Caki2 (cell line): Measurements from ENCODE around the gene SLC3A2. TPM values are rescaled to one million over a fixed set of nuclear protein-coding genes. Genes with fewer than 3 reads are reported as not detected.
A peak's percentile ranks its signal among the peaks of the same experiment; 100 is the strongest.
"Not testable (repeated sequence)": the region's sequence is repeated elsewhere in the genome, so short reads cannot be mapped to it uniquely, and the experiment has no call there.

Experiments
- DNase-seq: peaks from one replicate; pipeline ENCODE4 v3.0.0-alpha.2; 2015; ENCODE audit warnings: low read depth
- in situ Hi-C: cut with HindIII; loops from 2 replicates; pipeline ENCODE4 v1.10.0; 2016; ENCODE audit warnings: low sequenced_read_pairs, low pct_unique_long_range_greater_than_20kb, mixed read lengths
- total RNA-seq: library from RNA; depleted of rRNA; stranded (reverse); fragments of >200 nt; shearing (Covaris generic); gene quantifications from 2 replicates; pipeline ENCODE4 v1.2.3, GENCODE V29; 2014; ENCODE audit warnings: low replicate concordance

The SLC3A2 gene
- total RNA-seq, 1 experiment from 2014 or later = 623 TPM

GRCh38 chr11:62850911-62851806, 29.5 kb upstream of the SLC3A2 start:
- in situ Hi-C loops = no loop called here
- DNase-seq = peak; percentile 40

DNA sequence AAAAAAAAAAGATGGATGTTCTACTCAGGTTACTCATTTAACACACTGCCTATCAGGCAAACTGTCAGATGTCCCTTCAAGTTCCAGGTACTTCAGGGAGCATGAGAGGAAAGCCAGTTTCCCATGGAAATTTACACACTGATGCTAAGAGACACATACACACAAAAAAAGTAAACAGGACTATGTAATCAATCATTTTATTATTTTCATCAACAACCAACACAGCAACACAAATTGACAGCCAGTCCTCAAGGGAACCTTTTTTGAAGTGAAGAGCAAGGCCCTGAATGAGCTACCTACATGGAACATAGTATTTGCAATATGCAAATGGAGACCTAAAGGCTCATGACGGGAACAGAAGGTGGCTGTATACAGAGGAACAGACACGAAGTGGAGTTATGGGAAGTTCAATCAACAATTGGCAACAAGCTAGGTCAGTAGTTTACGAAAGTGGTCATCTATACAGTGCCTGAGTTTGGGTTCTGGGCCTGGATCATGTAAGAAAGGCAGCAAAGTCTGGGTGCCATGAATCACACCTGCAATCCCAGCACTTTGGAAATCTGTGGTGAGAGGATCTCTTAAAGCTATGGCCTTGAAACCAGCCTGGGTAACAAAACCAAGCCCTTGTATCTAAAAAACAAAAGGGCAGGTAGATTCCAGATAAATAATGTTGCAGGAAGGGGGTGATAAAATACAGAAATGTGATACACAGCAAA, 28.7 kb upstream of the SLC3A2 start:
- in situ Hi-C loops = no loop called here
- DNase-seq = no peak

DNA sequence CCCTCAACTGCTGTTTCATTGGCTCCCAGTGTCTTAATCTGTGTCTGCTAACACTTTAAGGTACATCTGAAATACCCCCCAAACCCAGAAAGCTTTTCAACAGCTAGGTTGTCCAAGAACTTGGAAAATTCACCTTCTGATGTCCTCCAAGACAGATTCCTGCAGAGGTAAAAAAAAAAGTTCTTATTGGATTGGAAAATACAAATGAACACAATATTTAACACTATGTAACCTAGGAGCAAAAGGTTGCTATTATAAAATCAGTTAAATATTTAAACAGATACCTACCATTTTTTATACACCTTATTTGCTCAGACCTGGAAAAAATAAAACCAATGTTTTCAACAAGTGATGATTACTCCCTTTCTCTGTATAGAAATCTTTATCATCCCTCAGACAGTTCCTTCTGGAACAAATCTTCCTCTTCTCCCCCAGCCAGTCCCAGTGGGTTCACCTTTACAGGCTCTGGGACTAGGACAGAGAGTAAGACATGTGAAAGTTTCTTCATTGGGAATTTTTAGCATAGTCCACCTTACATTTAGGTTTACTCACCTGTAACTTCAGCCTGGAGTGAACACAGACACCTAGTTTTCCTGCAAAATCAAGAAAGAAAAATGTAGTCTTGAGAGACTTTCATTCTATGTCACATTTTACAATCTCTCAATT, 28.0 kb upstream of the SLC3A2 start:
- in situ Hi-C loops = no loop called here
- DNase-seq = no peak

DNA sequence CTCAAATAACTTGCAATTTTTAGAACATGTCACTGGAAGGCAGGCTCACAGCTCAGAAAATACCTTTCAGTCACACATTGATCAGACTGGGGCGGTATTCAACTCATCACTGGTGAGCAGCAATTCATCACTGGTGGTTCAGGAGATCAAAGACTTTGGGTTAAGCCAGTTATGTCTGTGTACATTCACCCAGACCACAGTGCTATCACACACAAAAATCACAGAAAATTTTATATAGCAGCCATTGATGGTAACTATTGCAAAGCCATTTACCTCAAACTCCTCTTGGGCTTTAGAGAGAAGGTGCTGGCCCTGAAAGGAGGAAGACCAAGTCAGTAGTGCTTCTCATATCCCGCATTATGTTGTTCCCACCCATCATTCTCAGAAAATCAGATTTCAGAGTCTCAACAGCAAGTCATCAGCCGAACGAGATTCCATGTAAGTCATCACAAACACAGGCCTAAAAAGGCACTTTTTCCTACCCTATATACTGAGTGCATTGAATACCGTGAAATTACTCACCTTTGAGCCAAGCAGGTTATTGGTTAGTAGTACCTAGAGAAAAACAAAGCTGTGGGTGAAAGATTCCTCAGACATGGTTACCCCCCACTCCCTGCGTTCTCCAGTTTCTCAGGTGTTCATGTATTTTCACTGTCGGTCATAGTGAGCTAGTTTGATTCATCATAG, 27.3 kb upstream of the SLC3A2 start:
- in situ Hi-C loops = no loop called here
- no peak for DNase-seq

- DNase-seq = no peak
- in situ Hi-C loops = no loop called here
Observed at GRCh38 chr11:62854013-62854824, 26.5 kb upstream of the SLC3A2 start.

DNA sequence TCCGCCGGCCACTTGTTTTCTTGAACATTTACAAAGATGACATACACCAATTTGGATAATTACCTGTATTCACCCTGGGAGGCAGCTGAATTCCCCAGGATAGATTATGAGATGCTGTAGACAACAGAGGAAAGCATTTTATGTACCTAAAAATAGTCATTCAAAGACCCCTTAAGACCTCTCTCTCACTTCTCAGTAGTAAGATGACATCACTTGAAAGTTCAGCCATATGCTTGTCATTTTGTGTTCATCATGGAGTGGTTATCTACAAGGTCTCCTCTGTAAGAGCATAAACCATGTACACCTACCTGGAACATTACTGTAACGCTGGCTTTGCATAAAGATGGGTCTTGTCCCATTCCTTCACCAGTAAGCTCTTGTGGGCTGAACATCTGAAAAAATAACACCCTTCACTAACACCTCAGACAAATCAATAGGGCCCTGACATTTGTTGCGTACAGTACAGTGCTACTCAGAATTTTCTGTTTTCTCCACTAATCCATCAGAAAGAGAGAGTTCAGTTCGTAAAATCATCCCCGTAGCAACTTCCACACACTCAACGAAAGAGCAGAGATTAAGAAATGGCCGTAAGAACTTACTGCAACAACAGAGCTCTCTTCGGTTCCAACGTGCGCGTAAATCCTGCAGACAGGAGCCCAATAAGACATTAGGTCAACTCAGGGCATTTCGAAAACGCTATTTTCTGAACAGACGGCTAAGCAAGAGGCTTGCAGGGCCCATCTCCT, 25.7 kb upstream of the SLC3A2 start:
- DNase-seq = no peak
- in situ Hi-C loops = no loop called here

DNA sequence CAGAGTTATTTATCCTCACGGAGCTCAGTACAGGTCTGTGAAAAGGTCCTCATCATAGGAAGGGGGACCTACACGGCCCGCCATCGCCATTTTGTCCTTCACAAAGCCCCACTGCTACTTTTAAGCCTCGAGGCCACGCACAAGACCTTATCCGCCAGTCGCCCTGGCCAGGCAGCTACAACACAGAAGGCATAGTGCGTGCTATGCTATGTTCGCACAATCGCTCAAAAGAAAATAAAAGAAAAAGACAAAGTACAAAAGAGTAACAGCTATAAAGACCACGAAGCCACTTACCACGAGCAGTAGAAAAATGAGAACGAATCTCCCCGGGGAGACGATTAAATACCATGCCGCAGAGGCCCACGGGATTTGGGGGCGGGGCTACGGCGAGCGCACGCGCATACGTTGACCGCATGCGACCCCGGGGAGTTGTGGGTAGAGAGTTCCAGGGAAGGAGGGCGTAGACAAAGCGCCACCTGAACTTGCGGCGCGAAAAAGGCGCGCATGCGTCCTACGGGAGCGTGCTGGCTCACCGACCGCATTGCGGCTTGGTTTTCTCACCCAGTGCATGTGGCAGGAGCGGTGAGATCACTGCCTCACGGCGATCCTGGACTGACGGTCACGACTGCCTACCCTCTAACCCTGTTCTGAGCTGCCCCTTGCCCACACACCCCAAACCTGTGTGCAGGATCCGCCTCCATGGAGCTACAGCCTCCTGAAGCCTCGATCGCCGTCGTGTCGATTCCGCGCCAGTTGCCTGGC, 24.9 kb upstream of the SLC3A2 start:
- in situ Hi-C loops = no loop called here
- peak; percentile 94 for DNase-seq

DNA sequence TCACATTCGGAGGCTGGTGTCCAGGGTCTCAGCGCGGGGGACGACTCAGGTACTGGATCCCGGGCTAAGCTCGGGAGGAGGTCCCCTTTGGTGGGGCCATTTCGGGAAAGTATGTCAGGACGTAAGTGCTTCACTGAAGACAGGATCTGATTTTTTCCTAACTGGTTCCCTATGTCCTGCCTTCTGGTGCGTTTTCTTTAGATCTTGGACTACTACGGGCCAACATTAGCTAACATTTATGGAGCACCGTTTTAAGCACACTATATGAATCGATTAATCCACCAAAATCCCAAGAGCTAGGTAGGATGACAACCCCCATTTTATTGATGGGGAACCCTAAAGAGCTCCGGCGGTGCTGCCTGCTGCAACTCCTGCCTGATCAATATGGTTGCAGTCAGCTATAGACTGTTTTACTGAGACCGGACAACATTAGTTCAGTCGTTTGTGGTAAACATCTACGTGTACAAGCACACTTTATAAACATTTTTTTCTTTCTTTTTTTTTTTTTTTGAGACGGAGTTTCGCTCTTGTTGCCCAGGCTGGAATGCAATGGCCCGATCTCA, 24.3 kb upstream of the SLC3A2 start:
- in situ Hi-C loops = no loop called here
- no peak for DNase-seq

DNA sequence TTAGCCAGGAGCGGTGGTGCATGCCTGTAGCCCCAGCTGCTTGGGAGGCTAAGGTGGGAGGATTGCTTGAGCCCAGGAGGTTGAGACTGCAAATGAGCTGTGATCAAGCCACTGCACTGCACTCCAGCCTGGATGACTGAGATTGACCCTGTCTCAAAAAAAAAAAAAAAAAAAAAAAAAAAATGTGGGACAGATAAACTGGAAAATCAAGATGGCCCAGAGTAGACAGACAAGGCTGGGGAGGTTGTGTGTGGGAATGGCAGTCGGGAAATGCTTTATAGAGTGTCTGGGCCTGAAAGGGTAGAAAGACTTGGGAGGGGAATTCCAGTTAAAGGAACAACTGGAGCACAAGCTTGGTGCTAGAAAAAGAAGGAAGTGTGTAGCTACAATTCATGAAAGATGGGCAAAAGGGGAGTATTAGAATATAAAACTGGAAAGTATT, 23.1 kb upstream of the SLC3A2 start:
- in situ Hi-C loops = no loop called here
- DNase-seq = no peak

- in situ Hi-C loops = no loop called here
Observed at GRCh38 chr11:62858201-62858600, 22.5 kb upstream of the SLC3A2 start.

DNA sequence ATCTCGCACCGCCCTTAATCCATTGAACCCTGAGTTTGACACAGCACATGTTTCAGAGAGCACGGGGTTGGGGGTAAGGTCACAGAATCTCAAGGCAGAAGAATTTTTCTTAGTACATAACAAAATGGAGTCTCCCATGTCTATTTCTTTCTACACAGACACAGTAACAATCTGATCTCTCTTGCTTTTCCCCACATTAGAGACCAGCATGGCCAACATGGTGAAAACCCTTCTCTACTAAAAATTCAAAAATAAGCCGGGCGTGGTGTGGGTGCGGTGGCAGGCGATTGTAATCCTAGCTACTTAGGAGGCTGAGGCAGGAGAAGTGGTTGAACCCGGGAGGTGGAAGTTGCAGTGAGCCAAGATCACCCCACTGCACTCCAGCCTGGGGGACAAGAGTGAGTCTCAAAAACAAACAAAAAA, 21.4 kb upstream of the SLC3A2 start:
- DNase-seq, in situ Hi-C loops: not testable (repeated sequence)

More at GRCh38 chr11:62858201-62858600, 22.5 kb upstream of the SLC3A2 start:
- no peak for DNase-seq

GRCh38 chr11:62860835-62861563, 19.7 kb upstream of the SLC3A2 start:
- DNase-seq = no peak
- in situ Hi-C loops = no loop called here

- DNase-seq, in situ Hi-C loops: not testable (repeated sequence)
Observed at GRCh38 chr11:62861564-62862192, 19.0 kb upstream of the SLC3A2 start.

DNA sequence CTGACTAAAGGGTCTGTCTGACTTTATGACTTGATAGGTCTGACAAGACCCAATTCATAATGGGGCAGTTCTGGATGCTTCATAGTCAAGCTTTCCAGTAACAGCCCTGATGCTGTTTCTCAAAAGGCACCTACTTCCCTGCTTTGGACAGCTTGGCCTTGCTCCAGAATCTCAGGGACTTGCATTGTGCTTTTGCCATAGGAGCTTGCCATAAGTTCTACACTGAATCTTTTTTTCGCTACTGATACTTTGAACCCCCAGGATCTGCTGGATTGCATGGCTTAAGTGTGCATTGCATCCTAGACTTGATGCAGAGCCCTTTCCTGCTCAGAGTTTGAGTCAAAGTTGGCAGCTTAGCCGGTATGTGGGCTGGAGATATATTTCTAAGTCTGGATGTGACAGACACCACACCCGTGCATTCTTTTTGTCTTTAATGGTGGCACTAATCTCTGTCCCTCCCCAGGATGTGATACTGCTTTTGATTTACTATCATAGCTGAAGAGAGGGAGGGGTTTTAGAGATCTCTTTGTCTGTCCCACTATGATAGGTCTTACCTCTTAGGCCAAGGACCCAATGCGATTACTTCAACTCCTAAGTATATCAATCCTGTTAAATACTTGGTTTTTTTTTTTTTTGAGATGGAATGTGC, 16.9 kb upstream of the SLC3A2 start:
- no peak for DNase-seq

DNA sequence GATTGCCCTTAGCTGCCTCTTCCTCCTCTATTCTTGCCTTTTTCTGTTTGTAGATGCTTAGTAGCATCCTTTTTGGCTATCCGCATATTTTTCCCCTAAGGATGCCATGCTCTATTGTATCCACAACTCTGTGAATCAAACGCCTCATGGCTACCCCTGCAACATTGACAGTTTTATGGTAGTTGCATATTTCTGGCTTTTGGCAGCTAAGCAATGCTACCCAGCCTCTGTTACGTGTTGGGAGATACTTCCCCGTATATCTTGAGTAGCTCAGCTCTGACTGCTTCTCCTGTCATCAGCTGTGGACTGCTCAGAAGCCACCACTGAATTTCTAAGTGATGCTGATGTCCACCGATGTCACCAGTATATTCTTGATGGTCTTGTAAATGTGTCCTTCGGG, 15.1 kb upstream of the SLC3A2 start:
- no peak for DNase-seq
- in situ Hi-C loops = no loop called here

More for the DNA sequence above, 16.9 kb upstream of the SLC3A2 start:
- in situ Hi-C loops = no loop called here
